H54 (cell line): Measurements from ENCODE around the gene MKLN1.

Experiments used
- DNase-seq: peaks from one replicate; pipeline ENCODE4 v3.0.0; 2011; ENCODE audit warnings: low spot score, mixed read lengths; ENCODE audit not compliant: insufficient read length
- FAIRE-seq: peaks from 3 replicates; lab custom pipeline; 2011; peaks lifted over from hg19 to GRCh38; lab: Jason Lieb, UNC
- POLR2A ChIP-seq: IDR thresholded peaks from 2 replicates; pipeline ENCODE4 v1.6.1; 2011; ENCODE audit warnings: low read depth, mild to moderate bottlenecking, low read length

The MKLN1 gene

GRCh38 chr7:131381069-131381838, 53.6 kb downstream of the MKLN1 start:
- peak; percentile 69 for FAIRE-seq

GRCh38 chr7:131383417-131384285, 56.0 kb downstream of the MKLN1 start:
- TF ChIP-seq POLR2A: no peak
- DNase-seq: no peak
- peak; percentile 58 for FAIRE-seq

More at GRCh38 chr7:131381069-131381838, 53.6 kb downstream of the MKLN1 start:
- TF ChIP-seq POLR2A: no peak
- no peak for DNase-seq

GRCh38 chr7:131384286-131384635, 56.6 kb downstream of the MKLN1 start:
- DNase-seq: no peak
- peak; percentile 6 for FAIRE-seq
- no peak for TF ChIP-seq POLR2A

GRCh38 chr7:131385039-131385605, 57.4 kb downstream of the MKLN1 start:
- no peak for TF ChIP-seq POLR2A
- no peak for DNase-seq
- peak; percentile 62 for FAIRE-seq

GRCh38 chr7:131388126-131388525, 60.5 kb downstream of the MKLN1 start:
- no peak for TF ChIP-seq POLR2A
- FAIRE-seq: no peak
- no peak for DNase-seq

GRCh38 chr7:131390275-131390674, 62.6 kb downstream of the MKLN1 start:
- FAIRE-seq (no peak), DNase-seq (no peak)
- no peak for TF ChIP-seq POLR2A

GRCh38 chr7:131391145-131391544, 63.5 kb downstream of the MKLN1 start:
- no peak for TF ChIP-seq POLR2A
- DNase-seq (no peak), FAIRE-seq (no peak)

- no peak for TF ChIP-seq POLR2A
- FAIRE-seq: peak; percentile 11
- DNase-seq: no peak
Measured at GRCh38 chr7:131400681-131401176, 73.1 kb downstream of the MKLN1 start.

- DNase-seq (no peak), FAIRE-seq (peak; percentile 41)
- TF ChIP-seq POLR2A: no peak
Measured at GRCh38 chr7:131401194-131401593, 73.5 kb downstream of the MKLN1 start.

- no peak for DNase-seq
- FAIRE-seq: no peak
- TF ChIP-seq POLR2A: no peak
Measured at GRCh38 chr7:131403322-131403721, 75.6 kb downstream of the MKLN1 start.

- FAIRE-seq: peak; percentile 50
Measured at GRCh38 chr7:131404226-131404911, 76.7 kb downstream of the MKLN1 start.

GRCh38 chr7:131409129-131409766, 81.6 kb downstream of the MKLN1 start:
- no peak for DNase-seq
- no peak for FAIRE-seq

More at GRCh38 chr7:131404226-131404911, 76.7 kb downstream of the MKLN1 start:
- no peak for DNase-seq
- no peak for TF ChIP-seq POLR2A

GRCh38 chr7:131412031-131412430, 84.4 kb downstream of the MKLN1 start:
- FAIRE-seq: no peak
- no peak for DNase-seq
- TF ChIP-seq POLR2A: no peak

More at GRCh38 chr7:131409129-131409766, 81.6 kb downstream of the MKLN1 start:
- TF ChIP-seq POLR2A: no peak
